Measurements from ENCODE around the gene LIM2. TPM values are rescaled to one million over a fixed set of nuclear protein-coding genes. Genes with fewer than 3 reads are reported as not detected.

The LIM2 gene
- total RNA-seq, 4 donors from 2014 or later = not detected

DNA sequence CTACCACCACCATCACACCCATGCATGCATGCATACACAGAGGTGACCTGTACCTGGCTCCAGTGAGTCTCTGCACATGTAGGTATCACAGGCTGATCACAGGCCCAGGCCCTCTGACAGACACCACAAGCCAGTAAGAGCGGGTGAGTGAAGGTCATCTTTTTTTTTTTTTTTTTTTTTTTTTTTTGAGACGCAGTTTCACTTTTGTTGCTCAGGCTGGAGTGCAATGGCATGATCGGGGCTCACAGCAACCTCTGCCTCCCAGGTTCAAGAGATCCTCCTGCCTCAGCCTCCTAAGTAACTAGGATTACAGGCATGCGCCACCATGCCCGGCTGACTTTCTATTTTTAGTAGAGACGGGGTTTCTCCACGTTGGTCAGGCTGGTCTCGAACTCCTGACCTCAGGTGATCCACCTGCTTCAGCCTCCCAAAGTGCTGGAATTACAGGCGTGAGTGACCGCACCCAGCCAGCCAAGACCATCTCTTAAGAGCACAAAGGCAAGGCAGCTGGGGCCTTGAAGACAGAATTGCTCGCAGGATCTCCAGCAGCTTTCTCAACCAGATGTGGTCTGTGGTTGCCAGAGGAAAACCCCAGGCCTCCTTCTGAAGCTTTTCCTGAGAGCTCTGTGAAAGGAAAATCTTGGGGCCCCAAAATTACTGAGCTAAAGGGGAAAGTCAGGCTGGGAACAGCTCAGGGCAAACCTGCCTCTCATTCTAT is 12.1 kb downstream of the LIM2 start:
- in situ Hi-C loops (cut with MboI; ENCODE audit: low pct_ligation_motif_present in 1 of 4, low pct_unique_long_range_greater_than_20kb in 1 of 4, low sequenced_read_pairs in 3 of 4) = no loop called here

DNA sequence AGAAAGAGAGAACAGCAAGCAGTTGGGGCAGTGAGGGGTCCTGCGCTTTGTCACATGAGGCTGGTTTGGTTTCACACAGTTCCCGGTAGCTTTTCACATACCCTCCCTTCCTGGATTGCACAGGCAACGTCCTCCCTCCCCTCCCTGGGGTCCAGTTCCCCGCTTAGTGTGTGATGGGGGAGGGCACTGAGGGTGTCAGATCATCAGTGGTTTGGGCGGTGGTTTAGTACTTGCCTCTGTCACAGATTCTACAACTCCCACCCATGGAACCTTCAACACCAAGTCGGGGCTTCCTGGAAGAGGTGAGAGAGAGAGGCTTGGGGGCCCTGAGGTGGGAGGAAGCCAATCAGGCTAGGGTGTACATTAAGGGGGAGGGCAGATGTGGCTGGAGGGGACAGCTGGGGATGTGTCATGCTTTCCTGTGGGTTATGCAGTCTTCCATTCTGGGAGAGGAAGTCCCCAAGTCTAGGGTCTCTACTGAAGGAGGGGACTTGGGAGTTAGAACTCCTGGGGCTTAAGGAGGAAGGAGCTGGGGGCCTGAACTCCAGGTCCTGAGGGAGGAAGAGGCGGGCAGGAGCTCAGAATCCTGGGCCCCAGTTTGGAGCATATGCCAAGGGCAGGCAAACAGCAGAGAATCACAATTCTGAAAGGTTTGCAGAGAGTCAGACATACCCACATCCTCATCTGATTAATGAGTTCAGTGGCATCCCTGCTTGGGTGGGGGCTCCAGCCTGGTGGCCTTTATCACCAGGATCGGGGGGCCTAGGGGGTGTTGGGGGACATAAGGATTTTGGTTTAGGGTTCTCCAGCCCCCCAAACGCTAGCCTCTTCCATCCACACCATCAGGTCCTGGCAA is 14.9 kb downstream of the LIM2 start, which contains the start of gene NKG7:
TSS of gene NKG7 (minus strand) at position 6 of the 856 bp plus-strand sequence. CDS start 119 bp downstream, outside the sequence.
- no peak for DNase-seq
- intact Hi-C loops (cut with DNase I; ENCODE audit: low total_unique reads) = loop anchor here (10.0 kb wide), 1 partner anchor 322 kb away; the partner anchor contains the start of gene SPACA6
- in situ Hi-C loops (cut with MboI; ENCODE audit: low pct_ligation_motif_present in 1 of 4, low pct_unique_long_range_greater_than_20kb in 1 of 4, low sequenced_read_pairs in 3 of 4) = no loop called here
- TF ChIP-seq POLR2A (IDR thresholded peaks at IDR 0.05) (no peak), EP300 (IDR thresholded peaks at IDR 0.05; ENCODE audit: low read depth) (no peak), POLR2AphosphoS5 (IDR thresholded peaks at IDR 0.05) (no peak)
- TF ChIP-seq, protein P1, sequence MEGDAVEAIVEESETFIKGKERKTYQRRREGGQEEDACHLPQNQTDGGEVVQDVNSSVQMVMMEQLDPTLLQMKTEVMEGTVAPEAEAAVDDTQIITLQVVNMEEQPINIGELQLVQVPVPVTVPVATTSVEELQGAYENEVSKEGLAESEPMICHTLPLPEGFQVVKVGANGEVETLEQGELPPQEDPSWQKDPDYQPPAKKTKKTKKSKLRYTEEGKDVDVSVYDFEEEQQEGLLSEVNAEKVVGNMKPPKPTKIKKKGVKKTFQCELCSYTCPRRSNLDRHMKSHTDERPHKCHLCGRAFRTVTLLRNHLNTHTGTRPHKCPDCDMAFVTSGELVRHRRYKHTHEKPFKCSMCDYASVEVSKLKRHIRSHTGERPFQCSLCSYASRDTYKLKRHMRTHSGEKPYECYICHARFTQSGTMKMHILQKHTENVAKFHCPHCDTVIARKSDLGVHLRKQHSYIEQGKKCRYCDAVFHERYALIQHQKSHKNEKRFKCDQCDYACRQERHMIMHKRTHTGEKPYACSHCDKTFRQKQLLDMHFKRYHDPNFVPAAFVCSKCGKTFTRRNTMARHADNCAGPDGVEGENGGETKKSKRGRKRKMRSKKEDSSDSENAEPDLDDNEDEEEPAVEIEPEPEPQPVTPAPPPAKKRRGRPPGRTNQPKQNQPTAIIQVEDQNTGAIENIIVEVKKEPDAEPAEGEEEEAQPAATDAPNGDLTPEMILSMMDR (IDR thresholded peaks at IDR 0.05) = no peak
- no peaks in the 10 kb centered on the region for H3K9me3 ChIP-seq
- peaks cover 0 to 6% (median 3%) of the 10 kb centered on the region in 4 donors for H3K4me1 ChIP-seq
- peak within 1 kb of the TSS; percentile 2 to 42 (median 18) for H3K27ac ChIP-seq
- 44% methylated on average over 9 of the region's 9 CpGs; no CpG with 5 or more reads in 1 of the 2 donors for WGBS, 2 donors (ENCODE audit: low coverage in 1 of 2)
- H3K4me3 ChIP-seq = no peak within 1 kb of the TSS
- H3K27me3 ChIP-seq = no peaks in the 10 kb centered on the region
- H3K36me3 ChIP-seq = no peaks in the 10 kb centered on the region

More for the DNA sequence above, 12.1 kb downstream of the LIM2 start:
- no peaks in the 10 kb centered on the region for H3K4me1 ChIP-seq
- DNase-seq = no peak
- no peaks in the 10 kb centered on the region for H3K27me3 ChIP-seq
- intact Hi-C loops (cut with DNase I; ENCODE audit: low total_unique reads) = loop anchor here (10.0 kb wide), 1 partner anchor 319 kb away; the partner anchor contains the start of gene SPACA6
- H3K4me3 ChIP-seq = no peak overlapping the region
- TF ChIP-seq POLR2A (IDR thresholded peaks at IDR 0.05) (no peak), POLR2AphosphoS5 (IDR thresholded peaks at IDR 0.05) (no peak), EP300 (IDR thresholded peaks at IDR 0.05; ENCODE audit: low read depth) (no peak)
- TF ChIP-seq, protein P1 (IDR thresholded peaks at IDR 0.05) = no peak
- H3K9me3 ChIP-seq = no peaks in the 10 kb centered on the region
- H3K27ac ChIP-seq = no peak overlapping the region
- 69 to 80% methylated on average over 3 to 11 of the region's 11 CpGs for WGBS, 2 donors (ENCODE audit: low coverage in 1 of 2)
- no peaks in the 10 kb centered on the region for H3K36me3 ChIP-seq

DNA sequence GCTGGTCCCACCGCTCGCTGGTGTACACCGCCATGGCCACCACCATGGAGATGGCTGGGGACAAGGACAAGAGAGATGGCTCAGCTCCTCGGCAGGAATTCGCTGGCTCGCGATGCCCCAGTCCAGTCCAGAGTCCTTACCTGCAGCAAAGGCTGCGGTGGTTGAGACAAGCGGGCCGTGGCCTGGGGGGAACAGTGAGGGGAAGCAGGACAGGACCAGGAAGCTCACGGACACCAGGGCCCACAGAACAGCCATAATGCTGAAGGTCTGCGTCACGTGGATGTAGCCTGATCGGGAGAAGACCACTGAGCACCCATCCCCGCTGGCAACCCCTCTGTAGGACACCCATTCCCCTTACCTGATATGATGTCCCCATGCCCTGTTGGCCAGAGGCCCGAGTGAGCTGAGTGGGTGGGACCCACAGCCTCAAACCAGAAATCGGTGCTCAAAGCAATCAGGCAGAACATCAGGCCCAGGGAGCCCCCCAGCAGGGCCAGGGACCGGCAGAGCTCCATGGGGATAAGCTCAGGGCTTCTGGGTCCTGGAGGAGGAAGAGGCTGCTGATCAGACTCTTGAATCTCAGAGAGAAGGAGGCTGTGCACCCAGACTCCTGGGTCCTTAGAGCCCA is 15.6 kb downstream of the LIM2 start:
- intact Hi-C loops (cut with DNase I; ENCODE audit: low total_unique reads) = loop anchor here (10.0 kb wide), 1 partner anchor 323 kb away; the partner anchor contains the start of gene SPACA6

More for the DNA sequence above, 15.6 kb downstream of the LIM2 start:
- in situ Hi-C loops (cut with MboI; ENCODE audit: low pct_ligation_motif_present in 1 of 4, low pct_unique_long_range_greater_than_20kb in 1 of 4, low sequenced_read_pairs in 3 of 4) = no loop called here
- H3K4me3 ChIP-seq = no peak overlapping the region
- no peaks in the 10 kb centered on the region for H3K36me3 ChIP-seq
- 78 to 83% methylated on average over 5 to 18 of the region's 18 CpGs for WGBS, 2 donors (ENCODE audit: low coverage in 1 of 2)
- no peaks in the 10 kb centered on the region for H3K9me3 ChIP-seq
- H3K27me3 ChIP-seq = no peaks in the 10 kb centered on the region
- DNase-seq = no peak
- peaks cover 0 to 8% (median 3%) of the 10 kb centered on the region in 4 donors for H3K4me1 ChIP-seq
- peak overlapping the region; percentile 2 to 42 (median 18) for H3K27ac ChIP-seq
- TF ChIP-seq, protein P1 (IDR thresholded peaks at IDR 0.05) = no peak
